HG03196 (cell line): ENCODE measurements around the gene VAMP1.

Experiments
- ATAC-seq: cut with Tn5 transposase; IDR thresholded peaks from one replicate; pipeline ENCODE4 v1.9.1; 2021; ENCODE audit not compliant: unreplicated experiment

VAMP1 gene

GRCh38 chr12:6426882-6427671, 43.4 kb downstream of the VAMP1 start:
- peak; percentile 65 for ATAC-seq

GRCh38 chr12:6425590-6426531, 44.6 kb downstream of the VAMP1 start:
- ATAC-seq, result peak; percentile 27

- ATAC-seq, result no peak
Measured at GRCh38 chr12:6424866-6425265, 45.6 kb downstream of the VAMP1 start.

GRCh38 chr12:6424008-6424347, 46.5 kb downstream of the VAMP1 start:
- no peak for ATAC-seq

- peak; percentile 39 for ATAC-seq
Measured at GRCh38 chr12:6423267-6424007, 47.0 kb downstream of the VAMP1 start.

- no peak for ATAC-seq
Measured at GRCh38 chr12:6420364-6420763, 50.1 kb downstream of the VAMP1 start.

- ATAC-seq, result no peak
Measured at GRCh38 chr12:6418796-6419195, 51.7 kb downstream of the VAMP1 start.

- ATAC-seq, result no peak
Measured at GRCh38 chr12:6416596-6416995, 53.9 kb downstream of the VAMP1 start.
